K562 (cell line): ENCODE results near the gene KRT4. TPM values are rescaled to one million over a fixed set of nuclear protein-coding genes. Genes with fewer than 3 reads are reported as not detected.

Source experiments
- ATAC-seq: fragments of 200-7000 bp; cut with Tn5 transposase; 3 replicates; pipeline ENCODE4 v1.9.1; 2020; ENCODE audit warnings: moderate library complexity
- BruUV-seq: library from RNA; stranded (reverse); fragments of 400-500 nt; replicated peaks from 2 replicates; lab custom pipeline; 2021; lab: Mats Ljungman, UMichigan
- CTCF ChIA-PET: fragments of 300-600 bp; formaldehyde crosslinking; extraction: SDS; loops from one replicate; lab custom pipeline; 2021; ENCODE audit warnings: low intra/inter-chr PET ratio; lab: Yijun Ruan, JAX
- POLR2A ChIA-PET: fragments of 300-600, 350-650 bp; sonication (Branson Sonifier 250); formaldehyde crosslinking; extraction: SDS; loops from one replicate; lab custom pipeline; 2021; ENCODE audit warnings: antibody characterized with exemption, inconsistent platforms; lab: Yijun Ruan, JAX
- DNase-seq, 4 experiments: peaks; one replicate each; pipeline versions ENCODE4 v3.0.0 to v3.0.0-alpha.2; 2011 to 2018; ENCODE audit warnings: low spot score in 3 of 4, mixed read lengths in 3 of 4; ENCODE audit errors: extremely low read depth in 1 of 4
- FAIRE-seq: peaks from 2 replicates; lab custom pipeline; 2011; peaks lifted over from hg19 to GRCh38; lab: Jason Lieb, UNC
- H2AFZ ChIP-seq: 2 replicates; pipeline ENCODE4 v1.6.0; 2011; ENCODE audit warnings: low read depth, low read length, control low read depth, inconsistent platforms
- H3K27ac ChIP-seq: fragments of 200-600 bp; 3 replicates; pipeline ENCODE4 v1.8.0; 2011; ENCODE audit warnings: low read depth, mild to moderate bottlenecking, control low read depth, inconsistent platforms, low read length, moderate library complexity, mixed read lengths; ENCODE audit errors: extremely low read depth
- H3K27me3 ChIP-seq, 2 experiments: fragments of 300-600 bp in 1 of 2; 2 replicates in 1 of 2; 3 replicates in 1 of 2; pipeline versions ENCODE4 v1.6.0 to v1.8.0; 2011; ENCODE audit warnings: inconsistent platforms in 2 of 2, low read length in 2 of 2, mild to moderate bottlenecking in 1 of 2, mixed read lengths in 1 of 2, moderate library complexity in 1 of 2; ENCODE audit not compliant: control insufficient read depth in 2 of 2, insufficient read depth in 2 of 2
- H3K36me3 ChIP-seq: fragments of 300-600 bp; 3 replicates; pipeline ENCODE4 v1.8.0; 2011; ENCODE audit warnings: mild to moderate bottlenecking, low read length, inconsistent platforms; ENCODE audit not compliant: control insufficient read depth, insufficient read depth
- H3K4me1 ChIP-seq, 2 experiments: fragments of 200-600 bp in 1 of 2; replicated peaks in 1 of 2; 2 replicates in 1 of 2; 3 replicates in 1 of 2; pipeline versions ENCODE4 v1.5.1 to v1.8.0; 2011; ENCODE audit warnings: inconsistent platforms in 2 of 2, low read length in 2 of 2, mild to moderate bottlenecking in 1 of 2, mixed read lengths in 1 of 2, moderate library complexity in 1 of 2; ENCODE audit not compliant: control insufficient read depth in 2 of 2, insufficient read depth in 2 of 2
- H3K4me2 ChIP-seq: 2 replicates; pipeline ENCODE4 v1.6.1; 2011; ENCODE audit warnings: low read length, control low read depth, inconsistent platforms, mixed read lengths; ENCODE audit not compliant: insufficient read depth
- H3K4me3 ChIP-seq: fragments of 200-600 bp; sonication (generic), shearing (Covaris generic); 2 replicates; pipeline ENCODE4 v1.5.1; 2016; ENCODE audit warnings: control low read depth, inconsistent platforms
- H3K79me2 ChIP-seq: fragments of 200-600 bp; 3 replicates; pipeline ENCODE4 v1.8.0; 2011; ENCODE audit warnings: low read length, inconsistent platforms; ENCODE audit not compliant: control insufficient read depth, insufficient read depth
- H3K9ac ChIP-seq, 2 experiments: 2 replicates each; pipeline versions ENCODE4 v1.6.0 to v1.6.1; 2011; ENCODE audit warnings: low read depth in 2 of 2, low read length in 2 of 2, control low read depth in 1 of 2, inconsistent platforms in 1 of 2, mild to moderate bottlenecking in 1 of 2, mixed read lengths in 1 of 2; ENCODE audit not compliant: insufficient read depth in 1 of 2
- H3K9me1 ChIP-seq: one replicate; pipeline ENCODE4 v1.6.0; 2011; ENCODE audit warnings: inconsistent platforms, mild to moderate bottlenecking, low read length, moderate library complexity; ENCODE audit not compliant: control insufficient read depth, insufficient read depth
- H3K9me3 ChIP-seq: replicated peaks from 2 replicates; pipeline ENCODE4 v1.5.1; 2011; ENCODE audit warnings: low read depth, low read length, inconsistent platforms; ENCODE audit not compliant: control insufficient read depth, insufficient read depth
- H4K20me1 ChIP-seq: replicated peaks from 2 replicates; pipeline ENCODE4 v1.6.1; 2011; ENCODE audit warnings: low read length, inconsistent platforms, mixed read lengths; ENCODE audit not compliant: control insufficient read depth, insufficient read depth
- BCLAF1 ChIP-seq, 2 experiments: fragments of 450-650 bp in 1 of 2; IDR thresholded peaks; 2 replicates each; pipeline ENCODE4 v1.6.1; 2011 to 2017; ENCODE audit warnings: low read depth in 2 of 2, antibody characterized with exemption in 1 of 2, borderline replicate concordance in 1 of 2, low read length in 1 of 2, mild to moderate bottlenecking in 1 of 2, mixed read lengths in 1 of 2; ENCODE audit not compliant: control insufficient read depth in 1 of 2
- BHLHE40 ChIP-seq: IDR thresholded peaks from 2 replicates; pipeline ENCODE4 v1.6.1; 2011; ENCODE audit warnings: low read length, improper control_type of control experiment
- MNT ChIP-seq, 2 experiments: fragments of 450-650 bp; conservative IDR thresholded peaks; 2 replicates each; pipeline ENCODE4 v1.6.1; 2017; ENCODE audit warnings: mild to moderate bottlenecking in 2 of 2, moderate library complexity in 2 of 2
- PRMT5 ChIP-seq: sonication (generic); formaldehyde crosslinking; IDR thresholded peaks from 2 replicates; pipeline ENCODE4 v1.5.0; 2020; ENCODE audit warnings: missing genetic modification reagents
- WGBS: fragments of 100-300 bp; shearing (Covaris generic); methylation state at CpG from one replicate; pipeline ENCODE4 v1.1.6; 2016; ENCODE audit warnings: low coverage, mixed read lengths; ENCODE audit not compliant: insufficient coverage; ENCODE audit errors: missing lambda C conversion rate; 5-methylcytosine and 5-hydroxymethylcytosine counted together
- in situ Hi-C: fragments of 300-500 bp; cut with MboI; formaldehyde crosslinking; loops from 4 replicates; pipeline ENCODE4 v1.15.0; 2018; ENCODE audit warnings: inconsistent platforms, mixed read lengths
- intact Hi-C: fragments of 100-400 bp; cut with micrococcal nuclease; formaldehyde crosslinking; loops from 2 replicates; pipeline ENCODE4 v1.14.2; 2022
- polyA plus RNA-seq, 8 experiments: library from polyadenylated mRNA; depleted of rRNA in 4 of 8; stranded (reverse) in 5 of 8; unstranded in 3 of 8; fragments of >200 nt; fragmentation: Nextera tagmentation in 2 of 8; fragmentation: Illumina TruSeq in 1 of 8; extraction: Ambion mirVana in 2 of 8; extraction: Trizol in 1 of 8; gene quantifications; 2 replicates each; pipeline versions ENCODE4 v1.2.1 to v1.2.3, GENCODE V29; 2011 to 2014; ENCODE audit warnings: inconsistent platforms in 1 of 8, missing spikeins in 1 of 8
- total RNA-seq, 7 experiments: library from RNA; depleted of rRNA in 6 of 7; stranded (reverse); fragments of >200 nt in 6 of 7; fragmentation: Illumina TruSeq in 2 of 7; extraction: Trizol in 2 of 7; gene quantifications; 2 replicates each; pipeline versions ENCODE4 v1.2.1 to v1.2.3, GENCODE V29; 2011 to 2021; ENCODE audit warnings: low replicate concordance in 1 of 7

Gene KRT4
- total and polyA plus RNA-seq, 9 of the 15 experiments (the other 6 are each of a cell fraction or from before 2014, with no cell fraction given): not detected

DNA sequence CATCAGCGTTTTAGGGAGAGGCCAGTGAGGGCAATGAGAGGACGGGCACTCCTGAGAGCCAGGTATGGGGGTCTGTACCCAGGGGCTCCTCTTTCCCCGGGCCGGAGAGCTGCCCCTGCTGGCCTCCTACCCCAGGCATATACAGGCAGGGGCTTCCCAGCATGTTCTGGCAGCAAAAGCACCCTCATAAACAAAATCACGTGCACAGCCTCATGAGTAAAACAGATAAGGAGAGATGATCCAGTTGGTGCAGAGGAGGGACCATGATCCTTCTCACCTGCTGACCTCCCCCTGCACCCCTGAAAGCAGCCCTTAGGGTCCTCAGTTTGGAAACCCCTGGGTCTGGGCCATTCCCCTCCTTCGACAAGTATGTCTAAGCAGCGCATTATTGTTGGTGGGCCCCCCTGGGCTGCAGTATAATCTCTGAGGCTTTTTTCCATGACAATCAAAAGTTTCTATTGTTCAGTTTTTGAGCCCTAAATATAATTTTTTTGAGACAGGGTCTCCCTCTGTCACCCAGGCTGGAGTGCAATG lies 5.0 kb upstream of the KRT4 start:
- Histone ChIP-seq H3K27ac (no peak overlapping the region), H3K9ac (peak overlapping the region in 1 of 2 experiments; percentile 55; a peak in 2 of 4 replicates), H4K20me1 (no peaks in the 10 kb centered on the region; the same call in 1 of the 2 replicates), H2AFZ (no peak overlapping the region), H3K27me3 (peaks cover 19 to 71% of the 10 kb centered on the region in 2 experiments), H3K9me3 (no peaks in the 10 kb centered on the region), H3K36me3 (no peaks in the 10 kb centered on the region), H3K4me1 (no peaks in the 10 kb centered on the region; a peak in 2 of 5 replicates), H3K4me2 (no peak overlapping the region), H3K79me2 (no peaks in the 10 kb centered on the region), H3K9me1 (peaks cover 2% of the 10 kb centered on the region), H3K4me3 (no peak overlapping the region)
- CTCF ChIA-PET: interaction anchor here (0.6 kb wide), 1 partner anchor 18 kb away, joined by 3 read pairs; no protein-coding TSS in a partner anchor
- TF ChIP-seq BHLHE40 (peak; percentile 63; the same call in 1 of the 2 replicates), PRMT5 (CRISPR knock-in tag) (no peak), MNT (conservative IDR thresholded peaks at IDR 0.05) (no peak)
- ATAC-seq: no peak
- FAIRE-seq: no peak
- intact Hi-C loops: no loop called here
- 0% methylated on average over 5 of the region's 7 CpGs for WGBS
- in situ Hi-C loops: no loop called here
- DNase-seq: no peak
- BruUV-seq: no TSS peak
- POLR2A ChIA-PET: no interaction called here

DNA sequence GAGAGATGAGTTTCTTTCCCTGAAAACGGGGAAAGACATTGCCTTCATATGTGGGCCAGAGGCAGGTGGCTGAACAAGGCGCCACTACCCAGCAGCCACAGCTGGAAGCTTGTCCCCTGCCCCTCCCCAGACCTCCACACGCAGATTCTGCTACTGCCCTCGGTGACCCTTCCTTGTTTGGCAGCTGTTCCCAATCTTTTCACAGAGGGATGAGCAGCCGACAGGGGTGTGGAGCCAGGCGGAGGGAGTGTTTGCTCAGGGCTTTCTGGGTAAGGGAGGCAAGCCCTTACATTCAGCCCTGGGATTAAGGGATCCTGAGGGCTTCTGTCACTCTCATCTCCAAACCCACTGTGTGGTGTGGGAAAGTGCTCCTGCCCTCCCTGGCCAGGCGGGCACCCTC lies 4.5 kb upstream of the KRT4 start:
- no peaks in the 10 kb centered on the region; the same call in 1 of the 2 replicates for H4K20me1 ChIP-seq
- 2% methylated on average over 7 of the region's 7 CpGs for WGBS
- no peak for TF ChIP-seq BCLAF1 (IDR thresholded peaks at IDR 0.05; ENCODE audit: borderline replicate concordance in 1 of 2, control insufficient read depth in 1 of 2, low read depth in 2 of 2, low read length in 1 of 2)
- ATAC-seq: no peak
- H3K27ac ChIP-seq: no peak overlapping the region
- peaks cover 19 to 72% of the 10 kb centered on the region in 2 experiments for H3K27me3 ChIP-seq
- in situ Hi-C loops (no loop called here), intact Hi-C loops (no loop called here)
- FAIRE-seq: no peak
- no peak overlapping the region for H3K4me2 ChIP-seq
- BruUV-seq: no TSS peak
- no peaks in the 10 kb centered on the region for H3K9me3 ChIP-seq
- no peaks in the 10 kb centered on the region for H3K36me3 ChIP-seq
- ChIA-PET CTCF (no interaction called here), POLR2A (no interaction called here)
- no peaks in the 10 kb centered on the region; a peak in 3 of 5 replicates for H3K4me1 ChIP-seq
- DNase-seq: no peak
- H3K79me2 ChIP-seq: no peaks in the 10 kb centered on the region
- no peak overlapping the region for H3K4me3 ChIP-seq
- peak overlapping the region in 1 of 2 experiments; percentile 55; a peak in 2 of 4 replicates for H3K9ac ChIP-seq
- peaks cover 2% of the 10 kb centered on the region for H3K9me1 ChIP-seq
- no peak overlapping the region for H2AFZ ChIP-seq
